Pancreas (tissue), 10 donors: ENCODE results near the gene JOSD1. TPM values are rescaled to one million over a fixed set of nuclear protein-coding genes. Genes with fewer than 3 reads are reported as not detected.

Experiments
- ATAC-seq, 4 donors: fragments of 200-7000 bp; cut with Tn5 transposase; one replicate each; pipeline versions ENCODE4 v1.8.0 to v1.9.1; 2020; ENCODE audit warnings: mild to moderate bottlenecking in 4 of 4, moderate library complexity in 4 of 4
- DNase-seq, 6 donors: peaks; one replicate each; pipeline ENCODE4 v3.0.0-alpha.2; 2020
- FAIRE-seq: peaks from 2 replicates; lab custom pipeline; 2012; peaks lifted over from hg19 to GRCh38; lab: Jason Lieb, UNC
- H3K27ac ChIP-seq, 4 donors: fragments of 200-600 bp; sonication (generic); 1 replicate in 3 of 4; 2 replicates in 1 of 4; pipeline versions ENCODE4 v1.5.0 to v1.8.0; 2020
- H3K27me3 ChIP-seq, 4 donors: fragments of 200-600 bp; one replicate each; pipeline ENCODE4 v1.8.0; 2021
- H3K36me3 ChIP-seq, 3 donors: fragments of 200-600 bp; sonication (generic) in 1 of 3; one replicate each; pipeline versions ENCODE4 v1.5.0 to v1.8.0; 2020 to 2021
- H3K4me1 ChIP-seq, 3 donors: fragments of 200-600 bp; one replicate each; pipeline ENCODE4 v1.8.0; 2021
- H3K4me3 ChIP-seq, 4 donors: fragments of 200-600 bp; sonication (generic) in 2 of 4; one replicate each; pipeline versions ENCODE4 v1.5.0 to v1.8.0; 2020 to 2021
- H3K9me3 ChIP-seq, 4 donors: fragments of 200-600 bp; one replicate each; pipeline ENCODE4 v1.8.0; 2021
- CTCF ChIP-seq, 4 donors: fragments of 200-600 bp; sonication (generic) in 3 of 4; IDR thresholded peaks; one replicate each; pipeline versions ENCODE4 v1.5.0 to v1.8.0; 2021; ENCODE audit warnings: antibody characterized with exemption in 4 of 4
- WGBS, 2 donors: extraction: QIAGEN DNeasy Blood & Tissue Kit; methylation state at CpG; one replicate each; pipeline ENCODE4 v1.1.7; 2013; 5-methylcytosine and 5-hydroxymethylcytosine counted together
- intact Hi-C, 3 donors: fragments of 100-400 bp; cut with DNase I; formaldehyde crosslinking; loops; one replicate each; pipeline versions ENCODE4 v1.11.1 to v1.14.2; 2022
- polyA plus RNA-seq, 2 donors: library from polyadenylated mRNA; stranded (reverse); fragments of 200-250 nt; gene quantifications; one replicate each; pipeline ENCODE4 v1.2.3, GENCODE V29; 2013
- total RNA-seq, 6 donors: library from RNA; stranded (reverse); fragmentation: NEBNext Ultra II Directional in 4 of 6; extraction: Animal tissue kit (Norgen Biotek cat#: 25700) in 4 of 6; gene quantifications; one replicate each; pipeline versions ENCODE4 v1.2.1 to v1.2.4, GENCODE V29; 2021 to 2023
- donor health status: healthy with polysubstance abuse.
- donor health status: DM: no; HTN: no; CAD: no; lungs with moderate emphysema.
- donor health status: DM: no; HTN: no; CAD: no.
- donor health status: control.
- donor health status: control.
- donor health status: Bipolar disorder and iron deficiency.
- donor health status: DM: yes; HTN: yes; CAD: no.
- donor health status: DM: no; HTN: no; CAD: no.
- donor health status: DM: no; HTN: no; CAD: no.
- donor health status: DM: yes; HTN: yes; CAD: no.

The JOSD1 gene
- total and polyA plus RNA-seq, 8 donors: 10.9 to 32.3 (median 20.0) TPM

DNA sequence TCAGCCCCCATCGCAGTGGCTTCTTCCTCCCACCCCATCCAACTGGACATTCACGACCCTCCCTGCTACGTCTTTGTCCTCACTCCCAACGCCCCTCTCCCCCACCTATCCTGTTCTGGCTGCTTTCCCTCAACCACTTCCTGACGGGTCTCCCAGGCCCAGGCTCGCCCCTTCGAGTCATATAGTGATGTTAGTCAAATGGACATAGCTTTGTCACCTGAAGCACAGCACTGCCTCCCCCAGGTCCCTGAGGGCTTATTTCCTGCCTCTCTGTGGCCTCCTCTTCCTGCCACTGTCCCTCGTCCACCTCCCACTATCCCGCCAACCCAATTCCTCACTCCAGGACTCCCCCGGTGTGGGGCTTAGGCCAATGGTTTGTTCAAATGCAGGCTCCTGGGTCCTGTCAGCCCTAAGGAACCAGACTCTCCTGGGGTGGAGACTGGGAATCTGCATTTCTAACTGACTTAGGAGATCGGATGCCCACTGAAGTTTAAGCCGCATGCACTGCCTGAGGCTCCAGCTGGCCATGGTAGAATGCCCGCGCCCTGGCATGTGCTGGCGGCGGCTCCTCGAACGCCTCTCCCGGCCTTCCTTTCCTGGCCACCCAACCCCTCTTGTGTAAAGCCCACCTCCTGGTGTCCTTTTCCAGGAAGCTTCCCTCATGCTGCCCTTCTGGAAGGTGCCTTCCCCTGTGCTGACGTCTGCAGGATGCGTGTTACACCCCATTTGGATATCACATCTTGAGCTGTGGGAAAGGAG, 36.7 kb upstream of the JOSD1 start:
- H3K9me3 ChIP-seq: no peaks in the 10 kb centered on the region
- intact Hi-C loops: no loop called here
- no peak for TF ChIP-seq CTCF (IDR thresholded peaks at IDR 0.05)
- peaks cover 20 to 74% (median 54%) of the 10 kb centered on the region in 3 donors for H3K36me3 ChIP-seq
- H3K27me3 ChIP-seq: no peaks in the 10 kb centered on the region
- H3K27ac ChIP-seq: no peak overlapping the region
- no peak overlapping the region for H3K4me3 ChIP-seq
- FAIRE-seq: no peak
- DNase-seq: peak in 2 of 6 donors; percentile 31 to 50
- H3K4me1 ChIP-seq: peaks cover 22 to 27% (median 22%) of the 10 kb centered on the region in 3 donors
- ATAC-seq: no peak
- 87 to 90% methylated on average over 21 of the region's 21 CpGs for WGBS, 2 donors

DNA sequence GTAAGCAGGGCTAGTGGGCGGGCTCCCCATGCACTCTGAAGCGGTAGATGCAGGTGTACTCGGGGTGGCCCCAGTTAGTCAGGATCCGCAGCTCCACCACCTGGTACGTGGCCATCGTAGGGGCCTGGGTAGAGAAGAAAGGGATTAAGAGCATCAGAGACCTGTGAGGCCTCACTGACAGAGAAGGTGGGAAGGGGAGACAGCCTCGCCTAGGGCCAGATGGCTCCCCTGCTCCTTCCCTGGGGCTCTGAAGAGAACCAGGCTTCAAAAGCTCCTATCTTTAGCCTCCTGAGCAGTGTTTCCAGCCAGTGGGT, 35.5 kb upstream of the JOSD1 start:
- no peaks in the 10 kb centered on the region for H3K9me3 ChIP-seq
- ATAC-seq (no peak), DNase-seq (no peak), FAIRE-seq (no peak)
- no peak overlapping the region for H3K4me3 ChIP-seq
- WGBS, 2 donors: 88 to 97% methylated on average over 7 of the region's 7 CpGs
- H3K36me3 ChIP-seq: peaks cover 14 to 62% (median 42%) of the 10 kb centered on the region in 3 donors
- peaks cover 31 to 38% (median 35%) of the 10 kb centered on the region in 3 donors for H3K4me1 ChIP-seq
- no peak for TF ChIP-seq CTCF (IDR thresholded peaks at IDR 0.05)
- H3K27ac ChIP-seq: no peak overlapping the region
- intact Hi-C loops: no loop called here
- no peaks in the 10 kb centered on the region for H3K27me3 ChIP-seq

DNA sequence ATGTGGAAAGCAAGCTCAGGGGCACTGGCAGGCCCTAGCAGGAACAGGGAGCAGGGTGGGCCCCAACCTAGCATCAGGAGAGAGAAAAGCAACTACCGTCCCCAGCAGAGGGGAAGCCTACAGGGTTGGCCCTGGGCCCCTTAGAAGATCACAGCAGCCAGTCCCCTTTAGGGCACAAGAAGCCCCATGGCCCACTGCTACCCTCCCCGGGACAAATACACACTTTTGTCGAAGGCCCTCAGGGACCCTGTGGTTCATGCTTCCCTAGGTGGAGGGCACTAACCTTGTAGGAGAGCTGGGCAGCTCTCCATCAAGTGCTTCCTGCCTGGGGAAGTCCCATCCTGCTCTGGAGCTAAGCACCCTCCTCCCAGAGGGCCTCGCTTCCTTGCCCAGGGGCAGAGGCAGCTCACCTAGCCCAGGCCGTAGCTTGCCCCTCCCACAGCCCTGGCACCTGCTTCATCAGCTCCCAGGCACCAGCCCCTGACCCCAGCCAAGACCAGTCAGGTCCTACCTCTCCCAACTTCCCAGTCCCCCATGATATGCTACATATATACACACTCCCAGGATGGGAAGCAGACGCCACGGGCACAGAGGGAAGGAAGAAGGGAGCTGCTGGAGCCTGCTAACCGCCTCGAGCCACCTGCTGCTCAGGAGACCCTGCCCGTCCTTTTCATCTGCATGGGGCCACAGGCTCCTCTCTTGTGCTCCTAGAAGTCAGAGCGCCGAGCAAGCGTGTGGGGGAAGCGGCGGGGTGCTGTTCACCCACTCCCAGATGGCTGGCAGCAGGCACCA, 34.9 kb upstream of the JOSD1 start:
- TF ChIP-seq CTCF (IDR thresholded peaks at IDR 0.05): no peak
- H3K4me3 ChIP-seq: no peak overlapping the region
- peaks cover 13 to 57% (median 36%) of the 10 kb centered on the region in 3 donors for H3K36me3 ChIP-seq
- 87 to 89% methylated on average over 15 of the region's 15 CpGs for WGBS, 2 donors
- FAIRE-seq (no peak), DNase-seq (peak in 2 of 6 donors; percentile 49 to 72), ATAC-seq (peak in 1 of 4 donors; percentile 3)
- H3K9me3 ChIP-seq: no peaks in the 10 kb centered on the region
- H3K27ac ChIP-seq: peak overlapping the region in 1 of 4 donors; percentile 50
- no peaks in the 10 kb centered on the region for H3K27me3 ChIP-seq
- intact Hi-C loops: no loop called here
- H3K4me1 ChIP-seq: peaks cover 31 to 40% (median 37%) of the 10 kb centered on the region in 3 donors

DNA sequence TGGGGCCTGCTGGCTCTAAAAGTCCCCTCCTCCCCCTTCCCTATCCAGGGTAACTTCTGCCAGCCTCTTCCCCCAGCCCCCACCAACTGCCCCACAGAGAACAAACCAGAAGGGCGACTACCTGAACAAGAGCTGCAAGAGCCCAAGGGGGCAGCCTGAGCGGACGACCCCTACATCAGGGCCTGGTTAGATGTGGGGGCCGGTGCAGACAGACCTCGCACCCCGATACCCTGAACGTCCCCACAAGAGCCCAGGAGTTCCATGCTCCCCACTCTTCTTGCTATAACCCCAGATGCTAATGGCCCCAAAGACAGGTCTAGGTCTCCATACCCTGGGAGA, 34.4 kb upstream of the JOSD1 start:
- DNase-seq (peak in 2 of 6 donors; percentile 33 to 44), FAIRE-seq (no peak)
- H3K36me3 ChIP-seq: peaks cover 8 to 57% (median 36%) of the 10 kb centered on the region in 3 donors

More for the DNA sequence above, 34.4 kb upstream of the JOSD1 start:
- Histone ChIP-seq H3K9me3 (no peaks in the 10 kb centered on the region), H3K4me3 (no peak overlapping the region), H3K27ac (peak overlapping the region in 3 of 4 donors; percentile 50 to 87 (median 79)), H3K4me1 (peaks cover 31 to 40% (median 37%) of the 10 kb centered on the region in 3 donors), H3K27me3 (no peaks in the 10 kb centered on the region)
- no peak for TF ChIP-seq CTCF (IDR thresholded peaks at IDR 0.05)
- intact Hi-C loops: no loop called here
- WGBS, 2 donors: 90 to 93% methylated on average over 7 of the region's 7 CpGs
- ATAC-seq: no peak
